HG03097 (cell line): ENCODE data around the gene CEND1.
"Not testable (repeated sequence)": the region's sequence is repeated elsewhere in the genome, so short reads cannot be mapped to it uniquely, and the experiment has no call there.

Experiments
- ATAC-seq: cut with Tn5 transposase; IDR thresholded peaks from one replicate; pipeline ENCODE4 v1.9.1; 2021; ENCODE audit not compliant: unreplicated experiment, low FRiP score

Gene CEND1

DNA sequence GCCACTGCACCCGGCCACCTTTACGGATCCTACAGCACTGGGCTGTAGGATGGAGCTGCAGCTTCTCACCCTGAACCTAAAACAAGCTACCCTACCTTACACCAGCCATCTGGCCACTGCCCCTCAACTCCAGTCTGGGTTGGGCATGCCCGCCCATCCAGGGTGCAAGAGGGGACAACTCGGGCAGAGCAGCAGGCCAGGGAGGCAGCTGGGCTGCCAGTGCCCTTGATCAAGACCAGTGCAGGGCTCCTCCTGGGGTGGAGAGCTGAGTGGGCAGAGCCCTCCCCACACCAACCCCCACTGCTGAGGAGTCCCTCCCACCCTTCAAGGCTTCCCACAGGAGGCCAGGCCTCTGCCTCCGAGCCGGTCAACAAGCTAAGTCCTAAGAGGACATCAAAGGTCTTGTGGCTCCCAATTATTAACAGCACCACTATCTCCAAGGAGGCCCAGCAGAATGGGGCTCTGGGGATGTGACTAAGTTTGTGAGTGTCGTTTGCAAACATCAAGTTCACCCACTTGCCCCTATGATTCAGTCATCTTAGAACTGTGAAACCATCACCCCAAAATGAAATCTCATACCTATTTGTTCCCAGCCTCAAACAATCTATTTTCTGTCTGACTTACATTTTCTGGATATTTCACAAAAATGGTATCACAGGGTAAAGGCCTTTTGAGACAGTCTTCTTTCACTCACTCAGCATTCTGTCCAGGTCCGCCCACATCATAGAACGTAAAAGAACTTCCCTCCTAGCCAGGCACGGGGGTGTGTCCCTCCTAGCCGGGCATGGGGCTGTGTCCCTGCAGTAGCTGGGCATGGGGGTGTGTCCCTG, 23.6 kb downstream of the CEND1 start:
- no peak for ATAC-seq

DNA sequence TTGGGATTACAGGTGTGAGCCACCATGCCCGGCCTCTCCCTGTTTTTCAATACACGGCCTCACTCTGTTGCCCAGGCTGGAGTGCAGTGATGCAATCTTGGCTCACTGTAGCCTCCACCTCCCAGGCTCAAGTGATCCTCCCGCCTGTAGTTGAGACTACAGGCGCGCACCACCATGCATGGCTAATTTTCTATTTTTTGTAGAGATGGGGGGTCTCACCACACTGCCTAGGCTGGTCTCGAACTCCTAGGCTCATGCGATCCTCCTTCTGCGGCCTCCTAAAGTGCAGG, 24.1 kb downstream of the CEND1 start:
- no peak for ATAC-seq

DNA sequence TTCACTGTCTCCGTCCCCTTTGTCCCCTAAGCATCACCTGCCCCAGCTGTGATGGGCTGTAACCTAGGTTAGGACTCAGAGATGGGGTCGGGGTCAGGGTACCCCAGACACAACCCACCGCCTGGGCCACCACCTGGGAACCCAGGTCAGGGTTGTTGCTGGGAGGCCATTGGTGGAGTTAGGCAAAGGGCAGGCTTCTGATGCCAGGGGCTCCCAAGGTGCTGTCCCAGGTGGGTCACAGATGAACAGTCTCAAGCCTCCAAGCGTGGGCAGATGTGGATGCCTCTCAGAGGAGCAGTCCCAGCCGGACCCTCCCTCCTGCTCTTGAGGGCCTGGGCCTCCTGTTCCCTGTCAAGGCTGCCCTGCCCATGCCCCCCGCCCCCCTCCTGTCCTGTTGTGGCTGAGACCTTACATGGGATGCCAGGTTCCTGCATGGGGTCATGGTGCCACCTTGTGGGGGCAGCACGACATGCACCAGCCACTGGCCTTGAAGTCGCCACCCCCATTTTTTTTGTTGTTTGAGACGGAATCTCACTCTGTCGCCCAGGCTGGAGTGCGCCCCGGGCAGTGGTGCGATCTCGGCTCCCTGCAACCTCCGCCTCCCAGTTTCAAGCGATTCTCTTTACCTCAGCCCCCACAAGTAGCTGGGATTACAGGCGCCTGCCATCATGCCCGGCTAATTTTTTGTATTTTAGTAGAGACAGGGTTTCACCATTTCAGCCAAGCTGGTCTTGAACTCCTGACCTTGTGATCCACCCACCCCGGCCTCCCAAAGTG, 24.7 kb downstream of the CEND1 start:
- no peak for ATAC-seq

DNA sequence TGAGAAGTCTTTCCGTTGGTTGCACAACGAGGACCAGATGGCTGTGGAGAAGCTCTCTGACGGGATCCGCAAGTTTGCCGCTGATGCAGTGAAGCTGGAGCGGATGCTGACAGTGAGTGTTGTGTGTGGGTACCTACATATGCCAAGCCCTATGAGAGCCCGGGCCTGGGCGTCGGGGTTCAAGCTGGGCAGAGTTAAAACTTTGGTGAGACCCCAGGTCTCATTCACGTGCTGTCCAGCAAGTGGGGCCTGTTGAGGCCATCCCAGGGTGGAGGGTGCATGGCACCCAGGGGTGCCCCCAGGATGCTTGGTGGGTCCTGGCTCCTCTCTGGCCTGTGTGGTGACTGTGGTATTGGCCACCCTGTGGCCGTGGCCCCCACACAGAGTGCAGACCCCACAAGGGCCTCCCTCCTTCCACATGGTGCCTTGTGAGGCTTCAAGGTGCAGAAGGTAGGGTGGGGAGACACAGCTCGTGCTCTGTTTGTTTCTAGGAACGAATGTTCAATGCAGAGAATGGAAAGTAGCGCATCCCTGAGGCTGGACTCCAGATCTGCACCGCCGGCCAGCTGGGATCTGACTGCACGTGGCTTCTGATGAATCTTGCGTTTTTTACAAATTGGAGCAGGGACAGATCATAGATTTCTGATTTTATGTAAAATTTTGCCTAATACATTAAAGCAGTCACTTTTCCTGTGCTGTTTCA, 25.4 kb downstream of the CEND1 start:
- ATAC-seq, result no peak

DNA sequence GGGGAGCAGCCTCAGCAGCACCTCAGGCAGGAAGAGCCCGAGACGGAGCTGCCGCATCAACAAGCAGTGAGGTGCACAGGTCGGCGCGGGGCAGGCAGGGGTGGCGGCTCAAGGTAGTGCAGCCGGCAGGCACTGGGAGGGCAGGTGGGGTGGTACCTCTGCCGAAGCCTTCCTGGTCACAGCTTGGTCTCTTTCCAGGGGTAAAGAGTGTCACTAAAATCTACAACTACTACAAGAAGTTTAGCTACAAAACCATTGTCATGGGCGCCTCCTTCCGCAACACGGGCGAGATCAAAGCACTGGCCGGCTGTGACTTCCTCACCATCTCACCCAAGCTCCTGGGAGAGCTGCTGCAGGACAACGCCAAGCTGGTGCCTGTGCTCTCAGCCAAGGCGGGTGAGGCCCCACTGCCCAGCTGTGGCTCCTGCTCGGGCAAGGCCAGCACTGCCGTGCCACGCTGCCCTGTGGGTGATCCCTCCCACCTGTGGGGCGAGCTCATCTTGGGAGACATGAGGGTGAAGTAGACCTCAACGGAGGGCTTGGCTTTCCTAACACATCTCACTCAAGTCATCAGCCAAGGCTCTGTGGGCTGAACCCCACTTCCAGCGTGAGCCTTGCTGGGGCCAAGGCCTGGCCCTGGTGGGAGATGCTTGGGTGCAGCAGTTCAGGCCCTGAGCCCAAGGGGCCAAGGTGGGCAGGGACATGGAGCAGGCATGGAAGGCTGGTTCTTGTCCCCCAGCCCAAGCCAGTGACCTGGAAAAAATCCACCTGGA, 26.2 kb downstream of the CEND1 start:
- no peak for ATAC-seq

DNA sequence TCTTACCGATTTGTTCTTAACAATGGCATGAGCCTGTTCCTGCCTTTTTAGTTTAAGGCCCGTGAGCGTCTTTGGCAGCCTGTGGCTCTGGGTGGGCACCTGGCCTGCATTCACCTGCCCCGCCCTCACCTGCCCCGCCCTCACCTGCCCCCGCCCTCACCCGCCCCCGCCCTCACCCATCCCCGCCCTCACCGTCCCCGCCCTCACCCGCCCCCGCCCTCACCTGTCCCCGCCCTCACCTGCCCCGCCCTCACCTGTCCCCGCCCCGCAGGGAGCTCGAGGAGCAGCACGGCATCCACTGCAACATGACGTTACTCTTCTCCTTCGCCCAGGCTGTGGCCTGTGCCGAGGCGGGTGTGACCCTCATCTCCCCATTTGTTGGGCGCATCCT, 26.8 kb downstream of the CEND1 start:
- ATAC-seq, result no peak

DNA sequence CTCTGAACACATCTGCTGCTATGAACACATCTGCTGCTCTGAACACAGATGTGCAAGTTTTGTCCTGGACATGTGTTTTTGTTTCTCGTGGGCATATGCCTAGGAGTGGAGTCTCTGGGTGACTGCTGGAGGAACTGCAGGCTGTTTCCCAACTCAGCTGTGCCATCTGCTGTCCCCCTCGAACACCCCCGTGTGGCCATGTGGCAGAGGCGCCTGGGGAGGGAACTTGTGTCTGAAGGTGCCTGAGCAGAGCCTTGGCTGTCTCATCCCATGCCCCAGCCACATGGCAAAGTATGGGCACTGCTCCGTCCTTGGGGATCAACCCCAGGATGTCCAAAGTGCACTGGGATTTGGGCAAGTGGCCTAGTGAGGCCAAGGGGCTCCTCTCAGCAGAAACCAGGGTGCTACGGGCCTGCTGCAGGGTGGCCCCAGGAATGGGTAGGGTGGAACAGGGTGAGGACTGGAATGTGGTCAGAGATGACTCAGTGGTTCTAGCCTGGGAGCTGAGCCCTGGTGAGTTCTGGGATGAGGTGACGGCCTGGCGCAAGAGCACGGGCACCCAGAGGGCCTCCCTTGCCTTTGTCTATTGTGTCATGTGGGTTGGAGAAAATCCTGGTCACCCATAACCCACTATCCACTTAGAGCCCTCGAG, 27.3 kb downstream of the CEND1 start:
- no peak for ATAC-seq

DNA sequence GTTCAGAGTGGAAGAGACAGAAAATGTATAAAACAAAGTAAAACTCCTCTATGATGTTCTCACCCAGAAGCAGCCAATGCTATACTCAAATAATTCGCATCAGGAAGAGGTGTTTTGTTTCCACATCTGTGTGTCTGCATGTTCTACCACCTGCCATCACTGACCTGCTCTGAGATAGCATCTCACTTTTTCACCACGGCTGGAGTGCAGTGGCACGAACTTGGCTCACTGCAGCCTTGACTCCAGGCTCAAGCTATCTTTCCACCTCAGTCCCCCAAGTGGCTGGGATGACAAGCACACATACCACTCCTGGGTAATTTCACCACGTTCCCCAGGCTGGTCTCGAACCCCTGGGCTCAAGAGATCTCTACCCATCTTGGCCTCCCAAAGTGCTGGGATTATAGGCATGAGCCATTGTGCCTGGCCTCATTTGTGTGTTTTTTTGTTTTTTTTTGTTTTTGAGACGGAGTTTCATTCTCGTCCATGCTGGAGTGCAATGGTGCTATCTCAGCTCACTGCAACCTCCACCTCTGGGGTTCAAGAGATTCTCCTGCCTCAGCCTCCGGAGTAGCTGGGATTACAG, 28.3 kb downstream of the CEND1 start:
- no peak for ATAC-seq

DNA sequence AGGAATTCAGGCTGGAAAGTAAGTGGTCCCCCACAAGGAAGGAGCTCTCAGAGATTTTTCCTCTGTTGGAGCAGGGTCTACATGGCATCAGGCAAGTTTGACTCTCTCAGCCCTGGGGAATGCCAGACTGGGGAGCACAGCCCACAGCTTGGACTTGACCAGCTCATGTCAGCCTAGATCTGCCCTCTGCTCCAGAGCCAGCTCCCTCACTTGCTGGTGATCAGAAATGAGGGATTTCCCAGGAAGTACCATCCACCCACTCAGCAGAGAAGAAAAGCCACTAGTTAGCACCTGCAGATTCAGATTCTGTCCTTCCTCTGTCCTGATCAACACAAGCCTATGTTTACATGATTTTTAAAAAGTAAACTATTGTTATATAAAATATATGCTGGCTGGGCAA, 29.7 kb downstream of the CEND1 start:
- ATAC-seq, result no peak

DNA sequence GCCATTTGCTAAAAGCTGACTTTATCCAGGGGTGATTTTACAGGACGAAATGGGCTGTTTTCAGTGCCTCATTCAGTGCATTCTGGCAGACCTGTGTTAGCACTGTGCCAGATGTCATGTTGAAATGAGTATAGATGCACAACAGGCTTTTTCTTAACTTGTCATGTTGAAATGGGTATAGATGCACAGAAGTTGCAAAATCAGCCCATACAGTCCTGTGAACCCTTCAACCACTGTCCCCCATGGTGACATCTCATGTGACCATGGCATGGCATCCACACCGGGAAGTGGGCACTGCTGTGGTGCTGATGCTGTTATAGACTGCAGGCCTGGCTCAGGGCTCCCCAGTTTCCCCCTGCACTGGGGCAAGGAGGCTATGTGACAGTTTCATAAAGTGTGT, 40.2 kb downstream of the CEND1 start:
- ATAC-seq, result no peak

DNA sequence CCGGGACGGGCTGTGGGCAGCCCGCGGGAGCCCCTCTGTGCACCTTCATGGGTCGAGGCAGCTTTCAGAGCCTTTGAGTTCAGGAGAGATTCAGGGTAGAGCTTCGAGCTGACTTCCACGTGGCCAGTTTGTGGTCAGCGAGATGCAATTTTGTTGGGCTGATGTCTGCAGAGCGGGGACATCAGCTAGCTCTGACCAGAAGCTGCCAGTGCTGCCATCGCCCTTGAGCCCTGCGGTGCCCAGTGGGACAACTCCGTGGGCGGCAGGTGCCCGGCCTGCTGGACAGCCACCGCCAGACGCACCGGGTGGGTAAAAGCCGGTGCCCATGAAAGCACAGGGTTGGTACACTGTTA, 41.9 kb downstream of the CEND1 start:
- no peak for ATAC-seq

DNA sequence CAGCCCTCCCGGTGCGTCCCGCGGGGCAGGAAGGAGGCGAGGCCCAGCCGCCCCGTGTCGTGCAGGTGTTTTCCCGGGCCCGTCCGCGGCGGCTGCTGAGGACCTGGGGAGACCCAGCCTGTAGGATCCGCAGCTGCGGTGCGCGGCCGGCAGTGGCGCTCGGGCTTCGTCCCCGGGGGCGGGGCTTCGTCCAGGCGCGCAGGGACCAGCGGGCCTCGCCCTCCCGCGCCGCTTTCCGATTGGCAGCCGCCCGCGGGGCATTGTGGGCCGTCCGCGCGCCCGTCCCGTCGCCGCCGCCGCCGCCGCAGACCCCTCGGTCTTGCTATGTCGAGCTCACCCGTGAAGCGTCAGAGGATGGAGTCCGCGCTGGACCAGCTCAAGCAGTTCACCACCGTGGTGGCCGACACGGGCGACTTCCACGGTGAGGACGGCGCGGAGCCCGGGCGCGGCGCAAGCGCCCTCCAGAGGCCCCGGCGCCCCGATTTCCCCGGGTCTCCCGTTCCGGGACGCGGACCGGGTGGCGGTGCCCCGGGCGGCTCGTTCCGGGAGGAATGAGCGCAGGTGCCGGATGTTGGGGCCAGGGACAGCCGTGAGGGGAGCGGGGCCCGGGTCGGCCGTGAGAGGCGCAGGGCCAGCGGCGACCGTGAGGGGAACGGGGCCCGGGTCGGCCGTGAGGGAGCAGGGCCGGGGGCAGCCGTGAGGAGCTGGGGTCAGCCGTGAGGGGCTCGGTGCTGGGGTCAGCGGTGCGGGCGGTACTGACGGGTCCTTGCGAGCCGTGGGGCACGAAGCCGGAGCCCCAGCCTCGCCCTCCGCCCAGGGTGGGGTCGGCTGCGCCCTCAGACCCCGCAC, 42.5 kb downstream of the CEND1 start, which contains the start of gene TALDO1:
Gene TALDO1 (plus strand): TSS at position 307 of the 849 bp plus-strand sequence. CDS start 18 bp downstream, at position 325.
- ATAC-seq, result peak; percentile 69

DNA sequence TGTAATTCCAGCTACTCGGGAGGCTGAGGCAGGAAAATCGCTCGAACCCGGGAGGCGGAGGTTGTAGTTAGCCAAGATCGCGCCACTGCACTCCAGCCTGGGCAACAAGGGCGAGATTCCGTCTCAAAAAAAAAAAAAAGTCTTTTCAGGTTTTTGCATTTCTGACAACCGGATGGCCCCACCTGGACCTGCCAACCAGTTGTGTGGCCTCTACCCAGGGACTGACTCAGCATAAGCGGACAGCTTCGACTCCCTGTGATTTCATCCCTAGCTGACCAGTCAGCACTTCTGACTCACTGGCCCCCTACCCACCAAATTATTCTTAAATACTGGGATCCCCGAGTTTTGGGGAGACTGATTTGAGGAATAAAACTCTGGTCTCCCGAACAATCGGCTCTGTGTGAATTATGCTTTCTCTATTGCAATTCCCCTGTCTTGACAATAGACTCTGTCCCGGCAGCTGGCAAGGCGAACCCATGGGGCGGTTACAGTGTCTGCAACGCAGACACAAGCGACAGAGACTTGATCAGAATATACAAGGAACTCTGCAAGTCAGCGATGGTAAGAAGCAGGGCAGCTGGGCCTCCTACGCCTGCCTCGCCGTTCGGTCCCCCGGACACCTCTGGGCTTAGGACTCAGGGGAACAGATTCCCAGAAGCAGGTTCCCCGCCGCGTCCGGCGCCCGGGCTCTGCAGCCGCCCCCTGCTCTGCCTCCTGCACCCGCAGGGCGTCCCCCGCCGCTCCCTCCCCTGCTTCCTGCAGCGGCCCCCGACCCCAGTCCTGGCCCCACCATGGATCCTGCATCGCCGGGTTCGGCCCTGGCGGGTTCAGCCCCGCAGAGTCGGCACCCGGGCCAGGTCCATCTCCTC, 43.4 kb downstream of the CEND1 start:
- no peak for ATAC-seq

DNA sequence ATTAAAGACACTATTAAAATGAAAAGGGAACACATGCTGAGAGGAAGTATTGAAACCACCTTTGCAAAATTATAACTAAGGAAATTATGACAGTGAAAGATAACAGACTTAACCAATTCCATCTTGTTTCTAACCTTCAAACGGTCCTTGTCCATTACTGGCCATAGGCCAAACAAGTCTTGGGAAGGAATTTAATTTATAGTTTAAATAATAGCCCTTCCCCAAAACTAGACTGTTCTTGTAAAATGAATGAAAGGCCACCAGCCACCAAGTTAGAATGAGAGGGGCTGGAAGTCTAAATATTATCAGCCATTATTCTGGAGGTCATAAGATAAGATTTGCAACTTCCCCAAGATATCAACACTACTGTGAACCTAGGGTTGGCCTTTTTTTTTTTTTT, 44.5 kb downstream of the CEND1 start:
- no peak for ATAC-seq

DNA sequence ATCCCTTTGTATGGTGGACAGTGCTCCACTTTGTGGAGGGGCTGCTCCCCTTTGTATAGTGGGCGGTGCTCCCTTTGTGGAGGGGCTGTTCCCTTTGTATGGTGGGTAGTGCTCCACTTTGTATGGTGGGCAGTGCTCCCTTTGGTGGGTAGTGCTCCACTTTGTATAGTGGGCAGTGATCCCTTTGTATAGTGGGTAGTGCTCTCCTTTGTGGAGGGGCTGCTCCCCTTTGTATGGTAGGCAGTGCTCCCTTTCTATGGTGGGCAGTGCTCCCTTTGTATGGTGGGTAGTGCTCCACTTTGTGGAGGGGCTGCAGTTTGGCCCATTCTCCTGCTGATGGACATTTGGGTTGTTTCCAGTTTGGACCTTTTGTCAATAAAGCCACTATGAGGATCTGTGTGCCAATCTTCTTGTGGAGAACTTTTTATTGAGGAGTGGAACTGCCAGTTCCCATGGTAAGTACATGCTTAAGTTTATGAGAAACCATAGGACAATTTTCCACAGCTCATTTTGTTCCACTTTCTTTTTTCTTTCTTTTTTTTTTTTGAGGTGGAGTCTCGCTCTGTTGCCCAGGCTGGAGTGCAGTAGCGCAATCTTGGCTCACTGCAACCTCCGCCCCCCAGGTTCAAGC, 47.2 kb downstream of the CEND1 start:
- ATAC-seq, result no peak

DNA sequence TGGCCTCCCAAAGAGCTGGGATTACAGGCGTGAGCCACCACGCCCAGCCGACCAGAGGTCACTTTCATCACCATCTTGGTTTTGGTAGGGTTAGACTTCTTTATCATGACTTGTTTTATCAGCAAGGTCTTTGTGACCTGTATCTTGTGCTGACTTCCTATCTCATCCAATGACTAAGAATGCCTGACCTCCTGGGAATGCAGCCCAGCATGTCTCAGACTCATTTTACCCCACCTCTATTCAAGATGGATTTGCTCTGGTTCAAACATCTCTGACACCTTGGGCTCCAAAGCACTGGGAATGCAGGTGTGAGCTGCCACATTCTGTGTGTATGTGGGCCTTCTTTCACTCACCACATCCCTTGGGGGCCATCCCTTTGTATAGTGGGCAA, 47.7 kb downstream of the CEND1 start:
- ATAC-seq, result no peak

DNA sequence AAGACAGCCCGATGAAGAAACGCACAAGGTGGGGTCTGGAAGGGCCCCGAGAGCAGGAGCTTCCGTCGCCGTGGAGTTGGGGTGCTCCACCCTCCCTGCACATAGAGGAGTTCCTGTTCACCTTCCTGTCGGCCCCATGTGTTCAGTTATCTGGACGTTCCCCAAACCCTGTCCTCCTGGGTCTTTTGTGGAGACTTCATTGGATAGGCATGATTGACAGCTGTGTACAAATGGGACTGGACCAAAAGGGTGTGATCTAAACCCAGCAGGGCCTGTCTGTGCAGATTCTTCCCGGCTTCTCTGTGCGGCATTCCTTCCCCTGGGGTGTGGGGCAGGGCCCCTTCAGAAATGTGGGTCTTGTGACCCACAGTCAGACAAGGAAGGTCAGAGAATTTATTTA, 52.0 kb downstream of the CEND1 start:
- ATAC-seq, result not testable (repeated sequence)

DNA sequence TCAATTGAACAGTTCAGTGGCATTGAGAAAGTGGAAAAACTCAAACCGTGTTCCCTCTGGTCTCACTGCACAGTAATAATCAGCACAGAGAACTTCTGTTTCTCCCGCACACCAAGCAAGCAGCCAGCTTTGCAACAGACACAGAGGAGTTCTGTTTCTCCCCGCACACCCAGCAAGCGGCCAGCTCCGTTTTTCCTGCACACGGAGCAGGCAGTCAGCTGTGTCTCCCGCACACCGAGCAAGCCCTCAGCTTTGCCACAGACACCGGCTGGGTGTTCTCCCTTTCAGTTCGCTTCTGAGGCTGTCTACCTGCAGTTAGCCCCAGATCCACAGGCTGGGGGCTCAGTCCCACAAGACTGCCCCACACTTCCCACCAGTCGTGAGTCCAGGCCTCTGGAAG, 52.5 kb downstream of the CEND1 start:
- no peak for ATAC-seq
